Fibroblast of lung (primary cell): ENCODE results near the gene HCRT. TPM values are rescaled to one million over a fixed set of nuclear protein-coding genes. Genes with fewer than 3 reads are reported as not detected.

Source experiments
- DNase-seq, 2 donors: peaks; one replicate each; pipeline versions ENCODE4 v3.0.0 to v3.0.0-alpha.2; 2010; ENCODE audit warnings: low read depth in 2 of 2
- H2AFZ ChIP-seq: 2 replicates; pipeline ENCODE4 v1.5.1; 2012; ENCODE audit warnings: low read length, control low read depth, inconsistent platforms
- H3K27ac ChIP-seq: 2 replicates; pipeline ENCODE4 v1.5.1; 2011; ENCODE audit warnings: low read length, control low read depth; ENCODE audit not compliant: insufficient read depth
- H3K27me3 ChIP-seq: 2 replicates; pipeline ENCODE4 v1.5.1; 2011; ENCODE audit warnings: mild to moderate bottlenecking, low read length; ENCODE audit not compliant: control insufficient read depth, insufficient read depth
- H3K36me3 ChIP-seq: 2 replicates; pipeline ENCODE4 v1.5.1; 2011; ENCODE audit warnings: low read length; ENCODE audit not compliant: control insufficient read depth, insufficient read depth
- H3K4me1 ChIP-seq: 2 replicates; pipeline ENCODE4 v1.5.1; 2011; ENCODE audit warnings: low read length; ENCODE audit not compliant: control insufficient read depth, insufficient read depth; ENCODE audit errors: extremely low read depth
- H3K4me2 ChIP-seq: 2 replicates; pipeline ENCODE4 v1.5.1; 2011; ENCODE audit warnings: low read length, control low read depth; ENCODE audit not compliant: insufficient read depth; ENCODE audit errors: extremely low read depth
- H3K4me3 ChIP-seq, 4 experiments: fragments of 200-600 bp in 1 of 4; sonication (generic) in 1 of 4; replicated peaks in 1 of 4; 2 replicates each; pipeline ENCODE4 v1.5.1; 2011 to 2016; ENCODE audit warnings: low read length in 4 of 4, low read depth in 3 of 4, mild to moderate bottlenecking in 3 of 4, control low read depth in 2 of 4, inconsistent platforms in 1 of 4, mixed read lengths in 1 of 4; ENCODE audit not compliant: insufficient read depth in 1 of 4; ENCODE audit errors: control extremely low read depth in 1 of 4
- H3K79me2 ChIP-seq: 2 replicates; pipeline ENCODE4 v1.5.1; 2012; ENCODE audit warnings: mild to moderate bottlenecking, low read length, inconsistent platforms; ENCODE audit not compliant: control insufficient read depth, insufficient read depth
- H3K9ac ChIP-seq: 2 replicates; pipeline ENCODE4 v1.5.1; 2011; ENCODE audit warnings: mild to moderate bottlenecking, low read length, control low read depth; ENCODE audit not compliant: insufficient read depth
- H3K9me3 ChIP-seq: 2 replicates; pipeline ENCODE4 v1.5.1; 2012; ENCODE audit warnings: low read depth, low read length; ENCODE audit not compliant: control insufficient read depth, insufficient read depth
- H4K20me1 ChIP-seq: 2 replicates; pipeline ENCODE4 v1.5.1; 2011; ENCODE audit warnings: low read length; ENCODE audit not compliant: control insufficient read depth, insufficient read depth; ENCODE audit errors: extremely low read depth
- CTCF ChIP-seq, 2 donors: IDR thresholded peaks in 1 of 2; conservative IDR thresholded peaks in 1 of 2; 1 replicate in 1 of 2; 2 replicates in 1 of 2; pipeline ENCODE4 v1.5.1; 2011 to 2012; ENCODE audit warnings: low read length in 2 of 2, control low read depth in 1 of 2, inconsistent platforms in 1 of 2, low read depth in 1 of 2, mild to moderate bottlenecking in 1 of 2
- EZH2 ChIP-seq: IDR thresholded peaks from 2 replicates; pipeline ENCODE4 v1.5.1; 2012; ENCODE audit warnings: low read length, control low read depth, mild to moderate bottlenecking; ENCODE audit errors: missing control alignments
- polyA plus RNA-seq, 2 donors: library from polyadenylated mRNA; depleted of rRNA in 1 of 2; stranded (reverse) in 1 of 2; unstranded in 1 of 2; fragments of >200 nt; gene quantifications; 2 replicates each; pipeline ENCODE4 v1.2.1, GENCODE V29; 2011 to 2012; ENCODE audit warnings: missing spikeins in 1 of 2
- total RNA-seq: library from RNA; depleted of rRNA; stranded (reverse); fragments of >200 nt; gene quantifications from 2 replicates; pipeline ENCODE4 v1.2.1, GENCODE V29; 2014

Gene HCRT
- total and polyA plus RNA-seq, 2 donors (not counting 1 experiment from before 2014, with no cell fraction given): not detected

GRCh38 chr17:42179335-42179734, 5.9 kb downstream of the HCRT start:
- Histone ChIP-seq H3K4me3 (no peak overlapping the region), H3K36me3 (no peaks in the 10 kb centered on the region), H3K27ac (no peak overlapping the region), H3K4me2 (no peak overlapping the region), H3K9ac (no peak overlapping the region), H2AFZ (no peak overlapping the region), H3K4me1 (peaks cover 7% of the 10 kb centered on the region), H3K27me3 (peaks cover 25% of the 10 kb centered on the region), H4K20me1 (no peaks in the 10 kb centered on the region), H3K79me2 (no peaks in the 10 kb centered on the region), H3K9me3 (no peaks in the 10 kb centered on the region)
- no peak for DNase-seq
- TF ChIP-seq EZH2 (no peak), CTCF (conservative IDR thresholded peaks at IDR 0.05 in 1 of 2, IDR thresholded peaks at IDR 0.05 in 1 of 2; ENCODE audit: low read depth in 1 of 2, low read length in 2 of 2) (no peak)

GRCh38 chr17:42178817-42179216, 6.4 kb downstream of the HCRT start:
- no peak overlapping the region for H3K4me3 ChIP-seq
- no peak overlapping the region for H2AFZ ChIP-seq
- H4K20me1 ChIP-seq: no peaks in the 10 kb centered on the region
- no peak overlapping the region for H3K9ac ChIP-seq
- H3K4me2 ChIP-seq: no peak overlapping the region
- H3K36me3 ChIP-seq: no peaks in the 10 kb centered on the region
- H3K79me2 ChIP-seq: no peaks in the 10 kb centered on the region
- peaks cover 25% of the 10 kb centered on the region for H3K27me3 ChIP-seq
- H3K4me1 ChIP-seq: peaks cover 6% of the 10 kb centered on the region
- TF ChIP-seq EZH2: no peak
- TF ChIP-seq CTCF (conservative IDR thresholded peaks at IDR 0.05 in 1 of 2, IDR thresholded peaks at IDR 0.05 in 1 of 2; ENCODE audit: low read depth in 1 of 2, low read length in 2 of 2): no peak
- H3K27ac ChIP-seq: no peak overlapping the region
- no peak for DNase-seq
- H3K9me3 ChIP-seq: no peaks in the 10 kb centered on the region

GRCh38 chr17:42177684-42178083, 7.6 kb downstream of the HCRT start:
- H3K4me3 ChIP-seq: no peak overlapping the region
- H3K36me3 ChIP-seq: no peaks in the 10 kb centered on the region
- no peak overlapping the region for H3K27ac ChIP-seq
- H3K9ac ChIP-seq: no peak overlapping the region
- no peak overlapping the region for H3K4me2 ChIP-seq
- TF ChIP-seq EZH2 (no peak), CTCF (conservative IDR thresholded peaks at IDR 0.05 in 1 of 2, IDR thresholded peaks at IDR 0.05 in 1 of 2; ENCODE audit: low read depth in 1 of 2, low read length in 2 of 2) (no peak)
- H2AFZ ChIP-seq: no peak overlapping the region
- DNase-seq: no peak
- no peaks in the 10 kb centered on the region for H3K79me2 ChIP-seq
- H3K27me3 ChIP-seq: peaks cover 28% of the 10 kb centered on the region
- H4K20me1 ChIP-seq: no peaks in the 10 kb centered on the region
- H3K9me3 ChIP-seq: no peaks in the 10 kb centered on the region
- no peaks in the 10 kb centered on the region for H3K4me1 ChIP-seq
